ENCODE data around the gene ULK1. TPM values are rescaled to one million over a fixed set of nuclear protein-coding genes. Genes with fewer than 3 reads are reported as not detected.

ULK1 gene
- total RNA-seq, 1 donor from 2014 or later, result 56.1 TPM

DNA sequence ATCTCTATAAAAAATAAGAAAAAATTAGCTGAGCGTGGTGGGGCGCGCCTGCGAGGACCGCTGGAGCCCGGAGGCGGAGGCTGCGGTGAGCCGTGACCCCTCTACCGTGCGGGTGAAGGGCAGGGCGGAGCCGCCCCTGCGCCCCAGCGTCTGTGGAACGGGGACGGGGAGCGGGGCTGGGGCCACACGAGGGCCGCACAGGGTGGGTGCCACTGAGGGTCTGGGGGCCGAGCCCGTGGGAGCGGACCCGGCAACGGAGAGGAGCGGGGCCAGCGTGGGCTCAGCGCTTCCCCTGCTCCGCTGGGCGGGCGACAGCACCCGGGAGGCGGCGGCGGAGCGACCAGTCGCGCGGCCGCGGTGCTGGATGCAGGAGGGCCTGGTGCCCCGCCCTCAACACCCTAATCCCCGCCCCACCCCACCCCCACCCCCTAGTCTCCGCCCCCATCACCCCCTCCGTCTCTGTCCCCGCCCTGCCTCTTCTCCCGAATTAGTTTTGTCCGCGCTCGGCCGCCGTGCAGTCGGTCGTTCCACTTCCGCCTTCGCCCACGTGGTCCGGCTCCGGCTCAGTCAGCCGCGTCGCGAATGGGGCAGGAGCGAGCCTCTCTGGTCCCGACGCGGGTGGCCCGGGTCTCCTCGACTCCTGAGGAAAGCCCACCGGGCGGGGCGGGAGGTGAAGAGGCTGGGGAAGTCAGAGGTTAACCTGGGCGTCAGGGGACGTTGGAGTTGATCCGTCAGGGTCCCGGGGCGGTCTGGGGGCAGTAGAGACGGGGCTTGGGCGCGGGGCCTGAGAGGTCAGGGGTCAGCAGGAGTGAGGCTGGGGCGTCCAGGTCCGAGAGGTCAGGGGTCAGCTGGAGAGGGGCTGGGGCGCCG is 34.5 kb downstream of the ULK1 start, which contains the start of gene PUS1:
PUS1 (plus strand) TSS at position 566 of the 870 bp plus-strand sequence. CDS start 447 bp downstream, outside the sequence.
- H3K27ac Mint-ChIP-seq (ENCODE audit: unreplicated experiment), result peak within 1 kb of the TSS; percentile 88
- H3K4me3 Mint-ChIP-seq (ENCODE audit: unreplicated experiment), result peak within 1 kb of the TSS; percentile 94
- H3K27me3 Mint-ChIP-seq (ENCODE audit: low read depth), result no peaks in the 10 kb centered on the region
- TF ChIP-seq, protein P1, sequence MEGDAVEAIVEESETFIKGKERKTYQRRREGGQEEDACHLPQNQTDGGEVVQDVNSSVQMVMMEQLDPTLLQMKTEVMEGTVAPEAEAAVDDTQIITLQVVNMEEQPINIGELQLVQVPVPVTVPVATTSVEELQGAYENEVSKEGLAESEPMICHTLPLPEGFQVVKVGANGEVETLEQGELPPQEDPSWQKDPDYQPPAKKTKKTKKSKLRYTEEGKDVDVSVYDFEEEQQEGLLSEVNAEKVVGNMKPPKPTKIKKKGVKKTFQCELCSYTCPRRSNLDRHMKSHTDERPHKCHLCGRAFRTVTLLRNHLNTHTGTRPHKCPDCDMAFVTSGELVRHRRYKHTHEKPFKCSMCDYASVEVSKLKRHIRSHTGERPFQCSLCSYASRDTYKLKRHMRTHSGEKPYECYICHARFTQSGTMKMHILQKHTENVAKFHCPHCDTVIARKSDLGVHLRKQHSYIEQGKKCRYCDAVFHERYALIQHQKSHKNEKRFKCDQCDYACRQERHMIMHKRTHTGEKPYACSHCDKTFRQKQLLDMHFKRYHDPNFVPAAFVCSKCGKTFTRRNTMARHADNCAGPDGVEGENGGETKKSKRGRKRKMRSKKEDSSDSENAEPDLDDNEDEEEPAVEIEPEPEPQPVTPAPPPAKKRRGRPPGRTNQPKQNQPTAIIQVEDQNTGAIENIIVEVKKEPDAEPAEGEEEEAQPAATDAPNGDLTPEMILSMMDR (IDR thresholded peaks at IDR 0.05), result no peak
- peaks cover 30% of the 10 kb centered on the region for H3K4me1 Mint-ChIP-seq (ENCODE audit: low read depth)
- H3K9me3 Mint-ChIP-seq (ENCODE audit: low read depth), result no peaks in the 10 kb centered on the region
- H3K36me3 Mint-ChIP-seq (ENCODE audit: low read depth), result peaks cover 16% of the 10 kb centered on the region
- DNase-seq (ENCODE audit: low spot score), result peak; percentile 97

DNA sequence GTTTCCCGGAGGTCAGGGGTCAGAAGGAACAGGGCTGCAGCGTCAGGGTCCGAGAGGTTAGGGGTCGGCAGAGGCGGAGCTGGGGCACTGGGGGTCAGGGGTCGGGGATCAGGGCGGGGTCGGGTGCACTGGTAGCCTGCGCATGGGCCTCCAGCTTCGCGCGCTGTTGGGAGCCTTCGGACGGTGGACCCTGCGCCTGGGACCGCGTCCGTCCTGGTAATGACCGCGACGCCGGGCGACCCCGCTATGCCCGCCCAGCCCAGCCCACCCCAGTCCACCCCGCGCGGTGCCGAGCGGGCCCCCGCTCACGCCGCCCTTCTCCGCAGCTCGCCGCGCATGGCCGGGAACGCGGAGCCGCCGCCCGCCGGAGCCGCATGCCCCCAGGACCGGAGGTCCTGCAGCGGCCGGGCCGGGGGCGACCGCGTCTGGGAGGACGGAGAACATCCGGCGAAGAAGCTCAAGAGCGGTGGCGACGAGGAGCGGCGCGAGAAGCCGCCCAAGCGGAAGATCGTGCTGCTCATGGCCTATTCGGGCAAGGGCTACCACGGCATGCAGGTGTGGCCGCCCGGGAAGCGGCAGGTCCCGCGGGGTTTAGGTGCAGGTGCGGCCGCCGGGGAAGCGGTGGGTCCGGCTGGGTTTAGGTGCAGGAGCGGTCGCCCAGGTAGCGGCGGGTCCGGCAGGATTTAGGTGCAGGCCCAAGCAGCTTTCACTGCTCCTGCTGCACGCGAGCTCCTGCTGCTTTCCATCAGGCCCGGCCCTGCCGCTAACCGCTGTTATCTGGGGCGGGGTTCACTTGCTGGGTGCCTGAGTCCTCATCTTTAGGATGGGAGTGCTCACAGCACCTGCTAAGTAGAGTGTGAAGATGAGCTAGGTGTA is 35.4 kb downstream of the ULK1 start:
- Mint-ChIP-seq H3K4me3 (ENCODE audit: unreplicated experiment) (peak overlapping the region; percentile 94), H3K36me3 (ENCODE audit: low read depth) (peaks cover 17% of the 10 kb centered on the region), H3K27me3 (ENCODE audit: low read depth) (no peaks in the 10 kb centered on the region), H3K4me1 (ENCODE audit: low read depth) (peaks cover 23% of the 10 kb centered on the region), H3K27ac (ENCODE audit: unreplicated experiment) (peak overlapping the region; percentile 66), H3K9me3 (ENCODE audit: low read depth) (no peaks in the 10 kb centered on the region)
- TF ChIP-seq, protein P1 (IDR thresholded peaks at IDR 0.05), result no peak
- no peak for DNase-seq (ENCODE audit: low spot score)

DNA sequence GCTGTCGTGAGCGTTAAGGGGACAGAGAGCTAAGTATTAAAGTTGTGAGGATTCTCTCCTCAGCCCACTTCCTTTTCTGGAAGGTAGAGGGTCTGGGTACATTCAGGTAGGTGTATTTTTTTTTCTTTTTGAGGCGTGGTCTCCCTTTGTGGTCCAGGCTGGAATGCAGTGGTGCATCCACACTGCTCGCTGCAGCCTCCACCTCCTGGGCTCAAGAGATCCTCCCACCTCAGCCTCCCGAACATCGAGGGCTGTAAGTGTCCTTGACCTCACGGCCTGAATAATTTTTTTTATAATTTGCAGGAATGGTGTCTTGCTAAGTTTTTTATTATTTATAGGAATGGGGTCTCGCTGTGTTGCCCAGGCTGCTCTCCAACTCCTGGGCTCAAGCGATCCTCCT is 36.1 kb downstream of the ULK1 start:
- peak overlapping the region; percentile 66 for H3K27ac Mint-ChIP-seq (ENCODE audit: unreplicated experiment)
- H3K4me1 Mint-ChIP-seq (ENCODE audit: low read depth), result peaks cover 20% of the 10 kb centered on the region
- DNase-seq (ENCODE audit: low spot score), result no peak
- H3K27me3 Mint-ChIP-seq (ENCODE audit: low read depth), result no peaks in the 10 kb centered on the region
- H3K36me3 Mint-ChIP-seq (ENCODE audit: low read depth), result peaks cover 17% of the 10 kb centered on the region
- H3K4me3 Mint-ChIP-seq (ENCODE audit: unreplicated experiment), result peak overlapping the region; percentile 81
- no peaks in the 10 kb centered on the region for H3K9me3 Mint-ChIP-seq (ENCODE audit: low read depth)
- TF ChIP-seq, protein P1 (IDR thresholded peaks at IDR 0.05), result no peak

DNA sequence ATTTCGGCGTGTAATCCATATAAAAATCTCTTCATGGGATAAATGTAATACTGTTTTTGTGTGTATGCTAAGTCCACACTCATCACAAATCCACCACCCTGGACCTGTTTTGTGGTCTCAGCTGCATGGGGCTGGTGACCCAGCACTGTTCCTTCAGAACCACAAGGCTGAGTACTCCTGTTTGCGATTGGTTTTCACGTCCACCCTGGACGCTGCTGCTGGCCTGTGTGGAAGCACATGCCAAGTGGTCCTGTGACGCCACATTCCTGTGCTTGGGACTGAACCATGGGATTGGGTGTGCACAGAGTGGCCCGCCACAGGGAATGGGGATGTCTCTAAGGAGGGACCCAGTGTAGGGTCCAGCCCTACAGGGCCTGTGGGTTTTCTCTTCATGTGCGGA is 39.0 kb downstream of the ULK1 start:
- Mint-ChIP-seq H3K4me1 (ENCODE audit: low read depth) (peaks cover 15% of the 10 kb centered on the region), H3K36me3 (ENCODE audit: low read depth) (peaks cover 20% of the 10 kb centered on the region), H3K4me3 (ENCODE audit: unreplicated experiment) (no peak overlapping the region), H3K9me3 (ENCODE audit: low read depth) (no peaks in the 10 kb centered on the region), H3K27me3 (ENCODE audit: low read depth) (no peaks in the 10 kb centered on the region), H3K27ac (ENCODE audit: unreplicated experiment) (no peak overlapping the region)
- TF ChIP-seq, protein P1 (IDR thresholded peaks at IDR 0.05), result no peak
- peak; percentile 64 for DNase-seq (ENCODE audit: low spot score)

DNA sequence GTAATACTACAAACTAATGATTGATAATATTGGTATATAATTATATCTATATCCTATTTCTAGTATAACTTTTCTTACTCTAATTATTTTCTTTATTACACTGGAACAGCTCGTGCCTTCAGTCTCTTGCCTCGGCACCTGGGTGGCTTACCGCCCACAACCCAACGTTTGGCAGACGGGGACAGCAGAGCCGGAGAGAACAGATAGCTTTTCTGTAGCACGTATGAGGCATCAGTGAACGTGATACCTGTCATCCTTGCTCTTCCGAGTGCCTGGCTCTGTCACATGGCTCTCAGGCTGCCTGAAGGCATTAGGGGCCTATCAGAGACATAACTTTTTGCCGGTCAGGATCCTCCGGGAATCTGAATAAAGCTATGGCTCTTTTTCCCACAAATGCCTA is 40.1 kb downstream of the ULK1 start:
- peaks cover 20% of the 10 kb centered on the region for H3K36me3 Mint-ChIP-seq (ENCODE audit: low read depth)

More for the DNA sequence above, 40.1 kb downstream of the ULK1 start:
- DNase-seq (ENCODE audit: low spot score), result peak; percentile 43
- H3K4me3 Mint-ChIP-seq (ENCODE audit: unreplicated experiment), result no peak overlapping the region
- TF ChIP-seq, protein P1 (IDR thresholded peaks at IDR 0.05), result no peak
- peaks cover 15% of the 10 kb centered on the region for H3K4me1 Mint-ChIP-seq (ENCODE audit: low read depth)
- H3K27ac Mint-ChIP-seq (ENCODE audit: unreplicated experiment), result no peak overlapping the region
- no peaks in the 10 kb centered on the region for H3K9me3 Mint-ChIP-seq (ENCODE audit: low read depth)
- H3K27me3 Mint-ChIP-seq (ENCODE audit: low read depth), result no peaks in the 10 kb centered on the region
